PC-3 (cell line): ENCODE data around the gene TRABD.

Experiments used
- CTCF ChIP-seq: fragments of 300-600 bp; sonication (generic); conservative IDR thresholded peaks from 2 replicates; pipeline ENCODE4 v1.5.1; 2017; ENCODE audit warnings: antibody characterized with exemption, low read depth, mild to moderate bottlenecking, low read length
- EZH2 ChIP-seq: fragments of 300-600 bp; sonication (generic); IDR thresholded peaks from one replicate; pipeline ENCODE4 v1.6.1; 2017; ENCODE audit warnings: antibody characterized with exemption, mild to moderate bottlenecking, low read length; ENCODE audit not compliant: unreplicated experiment
- EZH2phosphoT487 ChIP-seq: fragments of 300-600 bp; sonication (generic); IDR thresholded peaks from 2 replicates; pipeline ENCODE4 v1.6.1; 2018; ENCODE audit warnings: mild to moderate bottlenecking, antibody characterized with exemption, low read length, borderline replicate concordance

GRCh38 chr22:50199251-50199721, 13.6 kb downstream of the TRABD start:
- TF ChIP-seq EZH2phosphoT487 (no peak), EZH2 (no peak), CTCF (no peak)
